T-helper 1 cell treated with Interleukin-12 subunit alpha and Interleukin-12 subunit beta and Interleukin-4 antibody, amounts not matched to agents 30 μg/mL and 1 μg/mL, for 36 hours (primary cell): ENCODE measurements around the gene CLCN3.

Experiments
- H3K27ac Mint-ChIP-seq: one replicate; pipeline ENCODE4 v1.8.0; 2021; ENCODE audit warnings: mild to moderate bottlenecking, mixed read lengths
- H3K27me3 Mint-ChIP-seq: one replicate; pipeline ENCODE4 v1.8.0; 2021; ENCODE audit warnings: low read depth, mixed read lengths
- H3K36me3 Mint-ChIP-seq: one replicate; pipeline ENCODE4 v1.8.0; 2021; ENCODE audit warnings: low read depth, mixed read lengths
- H3K4me1 Mint-ChIP-seq: one replicate; pipeline ENCODE4 v1.8.0; 2021; ENCODE audit warnings: low read depth, mixed read lengths
- H3K4me3 Mint-ChIP-seq: one replicate; pipeline ENCODE4 v1.8.0; 2021; ENCODE audit warnings: mild to moderate bottlenecking, moderate library complexity, mixed read lengths
- H3K9me3 Mint-ChIP-seq: one replicate; pipeline ENCODE4 v1.8.0; 2021; ENCODE audit warnings: mixed read lengths

Gene CLCN3

DNA sequence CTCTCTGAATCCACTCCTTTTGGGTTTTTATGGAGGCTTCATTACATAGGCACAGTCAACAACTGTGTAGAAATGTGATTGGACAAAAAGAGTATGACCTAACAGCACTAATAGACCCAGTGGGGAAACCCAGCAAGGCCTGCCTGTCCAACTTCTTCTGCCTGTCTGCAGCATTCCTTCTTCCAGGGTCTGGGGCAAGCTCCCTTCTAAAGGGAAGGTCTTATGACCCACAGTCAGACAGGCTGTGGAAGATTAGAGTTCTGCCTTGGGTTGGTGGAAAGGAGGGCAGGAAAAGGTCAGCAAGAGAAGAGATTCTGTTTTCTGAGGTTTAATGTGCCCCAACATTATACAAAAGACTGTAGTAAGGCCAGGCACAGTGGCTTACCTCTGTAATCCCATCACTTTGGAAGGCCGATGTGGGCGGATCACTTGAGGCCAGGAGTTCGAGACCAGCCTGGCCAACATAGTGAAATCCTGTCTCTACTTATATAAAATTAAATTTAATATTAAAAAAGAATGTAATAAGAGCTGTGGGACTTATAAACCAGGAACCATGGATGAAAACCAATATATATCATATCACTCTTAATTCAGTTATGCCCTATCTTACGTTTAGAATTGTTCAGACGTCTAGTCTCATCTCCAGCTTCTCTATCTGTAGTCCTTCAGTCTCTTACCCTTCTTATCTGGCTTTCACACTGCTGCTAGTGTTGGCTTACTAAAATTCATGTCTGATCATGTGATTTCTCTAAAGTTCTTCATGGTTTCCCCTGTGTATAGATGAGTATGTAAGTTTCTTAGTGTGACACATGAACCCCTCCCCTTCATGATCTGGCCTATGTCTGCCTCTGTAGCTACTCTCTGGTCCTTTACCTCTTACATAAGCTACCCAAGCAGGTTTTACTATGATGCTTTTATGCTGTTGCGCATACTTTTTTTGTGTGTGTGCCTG lies 6.2 kb downstream of the CLCN3 start:
- peaks cover 29% of the 10 kb centered on the region for H3K4me1 Mint-ChIP-seq
- H3K27me3 Mint-ChIP-seq: no peaks in the 10 kb centered on the region
- no peaks in the 10 kb centered on the region for H3K9me3 Mint-ChIP-seq
- no peak overlapping the region for H3K27ac Mint-ChIP-seq
- H3K4me3 Mint-ChIP-seq: no peak overlapping the region
- peaks cover 11% of the 10 kb centered on the region for H3K36me3 Mint-ChIP-seq

GRCh38 chr4:169627307-169627706 lies 6.9 kb downstream of the CLCN3 start:
- Mint-ChIP-seq H3K4me1 (peaks cover 22% of the 10 kb centered on the region), H3K36me3 (peaks cover 11% of the 10 kb centered on the region), H3K27ac (no peak overlapping the region), H3K4me3 (no peak overlapping the region), H3K9me3 (no peaks in the 10 kb centered on the region), H3K27me3 (no peaks in the 10 kb centered on the region)

- Mint-ChIP-seq H3K27me3 (no peaks in the 10 kb centered on the region), H3K27ac (no peak overlapping the region), H3K4me3 (no peak overlapping the region), H3K4me1 (peaks cover 17% of the 10 kb centered on the region), H3K36me3 (peaks cover 10% of the 10 kb centered on the region), H3K9me3 (no peaks in the 10 kb centered on the region)
Measured at GRCh38 chr4:169628579-169628978, 8.2 kb downstream of the CLCN3 start.

GRCh38 chr4:169630069-169630468 lies 9.7 kb downstream of the CLCN3 start:
- Mint-ChIP-seq H3K27me3 (no peaks in the 10 kb centered on the region), H3K36me3 (peaks cover 7% of the 10 kb centered on the region), H3K9me3 (no peaks in the 10 kb centered on the region), H3K4me1 (peaks cover 15% of the 10 kb centered on the region), H3K4me3 (no peak overlapping the region), H3K27ac (no peak overlapping the region)

DNA sequence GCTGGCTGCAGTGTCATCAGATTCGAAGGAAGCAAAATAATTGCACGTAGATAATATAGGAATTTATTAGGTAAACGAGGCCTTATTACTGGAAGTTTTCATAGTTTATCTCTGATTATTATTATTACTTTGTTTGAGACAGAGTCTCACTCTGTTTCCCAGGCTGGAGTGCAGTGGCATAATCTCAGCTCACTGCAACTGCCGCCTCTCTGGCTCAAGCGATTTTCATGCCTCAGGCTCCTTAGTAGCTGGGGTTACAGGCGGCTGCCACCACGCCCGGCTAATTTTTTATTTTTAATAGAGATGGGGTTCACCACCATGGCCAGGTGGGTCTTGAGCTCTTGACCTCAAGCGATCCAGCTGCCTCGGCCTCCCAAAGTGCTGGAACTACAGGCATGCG lies 12.5 kb downstream of the CLCN3 start:
- Mint-ChIP-seq H3K27me3 (no peaks in the 10 kb centered on the region), H3K4me3 (no peak overlapping the region), H3K36me3 (peaks cover 13% of the 10 kb centered on the region), H3K9me3 (no peaks in the 10 kb centered on the region), H3K4me1 (no peaks in the 10 kb centered on the region), H3K27ac (no peak overlapping the region)

DNA sequence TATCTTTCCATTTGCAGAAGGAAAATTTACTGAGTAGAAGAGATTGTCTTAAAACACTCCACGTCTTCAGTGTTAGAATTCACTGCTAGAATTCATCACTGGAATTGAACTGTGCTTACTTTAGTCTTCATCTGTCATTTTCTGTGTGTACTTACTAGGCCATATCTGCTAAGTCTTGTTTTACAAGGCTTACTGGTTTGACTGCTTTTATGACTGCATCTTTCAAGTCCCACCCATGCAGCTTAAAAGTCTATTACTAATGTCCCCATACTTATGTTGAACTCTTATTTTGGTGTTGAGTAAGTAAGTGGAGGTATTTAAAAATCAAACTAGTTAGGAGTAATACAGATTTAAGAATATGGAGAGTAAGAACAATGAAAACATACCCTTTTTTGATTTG lies 14.6 kb downstream of the CLCN3 start:
- Mint-ChIP-seq H3K36me3 (peaks cover 25% of the 10 kb centered on the region), H3K27ac (no peak overlapping the region), H3K4me3 (no peak overlapping the region)

GRCh38 chr4:169640261-169640870 lies 20.0 kb downstream of the CLCN3 start:
- H3K27me3 Mint-ChIP-seq: no peaks in the 10 kb centered on the region
- H3K36me3 Mint-ChIP-seq: peaks cover 30% of the 10 kb centered on the region
- H3K9me3 Mint-ChIP-seq: no peaks in the 10 kb centered on the region
- H3K4me1 Mint-ChIP-seq: peaks cover 4% of the 10 kb centered on the region
- H3K4me3 Mint-ChIP-seq: no peak overlapping the region
- no peak overlapping the region for H3K27ac Mint-ChIP-seq

More for the DNA sequence above, 14.6 kb downstream of the CLCN3 start:
- Mint-ChIP-seq H3K4me1 (peaks cover 2% of the 10 kb centered on the region), H3K9me3 (no peaks in the 10 kb centered on the region), H3K27me3 (no peaks in the 10 kb centered on the region)

DNA sequence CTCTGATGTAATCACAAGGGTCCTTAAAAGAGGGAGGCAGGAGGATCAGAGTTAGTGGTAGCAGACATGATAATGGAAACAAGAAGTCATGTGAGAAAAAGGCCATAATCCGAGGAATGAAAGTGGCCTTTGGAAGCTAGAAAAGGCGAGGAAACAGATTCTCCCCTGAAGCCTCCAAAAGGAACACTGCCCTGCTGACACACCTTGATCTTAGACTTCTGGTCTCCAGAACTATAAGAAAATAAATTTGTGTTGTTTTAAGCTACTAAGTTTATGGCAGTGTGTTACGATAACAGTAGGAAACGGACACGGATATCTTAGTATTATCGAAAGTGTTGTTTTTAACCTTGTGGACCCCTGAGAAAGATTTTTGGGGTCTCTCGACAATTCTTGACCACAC lies 24.4 kb downstream of the CLCN3 start:
- H3K4me3 Mint-ChIP-seq: no peak overlapping the region
- H3K27ac Mint-ChIP-seq: no peak overlapping the region
- no peaks in the 10 kb centered on the region for H3K9me3 Mint-ChIP-seq
- H3K36me3 Mint-ChIP-seq: peaks cover 11% of the 10 kb centered on the region
- peaks cover 2% of the 10 kb centered on the region for H3K4me1 Mint-ChIP-seq
- H3K27me3 Mint-ChIP-seq: no peaks in the 10 kb centered on the region

GRCh38 chr4:169645627-169646026 lies 25.2 kb downstream of the CLCN3 start:
- Mint-ChIP-seq H3K27me3 (no peaks in the 10 kb centered on the region), H3K36me3 (peaks cover 11% of the 10 kb centered on the region), H3K27ac (no peak overlapping the region), H3K9me3 (no peaks in the 10 kb centered on the region), H3K4me1 (peaks cover 2% of the 10 kb centered on the region), H3K4me3 (no peak overlapping the region)

GRCh38 chr4:169649545-169650226 lies 29.3 kb downstream of the CLCN3 start:
- H3K27me3 Mint-ChIP-seq: no peaks in the 10 kb centered on the region
- H3K9me3 Mint-ChIP-seq: peaks cover 3% of the 10 kb centered on the region
- no peak overlapping the region for H3K27ac Mint-ChIP-seq
- H3K4me3 Mint-ChIP-seq: no peak overlapping the region
- H3K36me3 Mint-ChIP-seq: peaks cover 10% of the 10 kb centered on the region
- H3K4me1 Mint-ChIP-seq: peaks cover 3% of the 10 kb centered on the region

DNA sequence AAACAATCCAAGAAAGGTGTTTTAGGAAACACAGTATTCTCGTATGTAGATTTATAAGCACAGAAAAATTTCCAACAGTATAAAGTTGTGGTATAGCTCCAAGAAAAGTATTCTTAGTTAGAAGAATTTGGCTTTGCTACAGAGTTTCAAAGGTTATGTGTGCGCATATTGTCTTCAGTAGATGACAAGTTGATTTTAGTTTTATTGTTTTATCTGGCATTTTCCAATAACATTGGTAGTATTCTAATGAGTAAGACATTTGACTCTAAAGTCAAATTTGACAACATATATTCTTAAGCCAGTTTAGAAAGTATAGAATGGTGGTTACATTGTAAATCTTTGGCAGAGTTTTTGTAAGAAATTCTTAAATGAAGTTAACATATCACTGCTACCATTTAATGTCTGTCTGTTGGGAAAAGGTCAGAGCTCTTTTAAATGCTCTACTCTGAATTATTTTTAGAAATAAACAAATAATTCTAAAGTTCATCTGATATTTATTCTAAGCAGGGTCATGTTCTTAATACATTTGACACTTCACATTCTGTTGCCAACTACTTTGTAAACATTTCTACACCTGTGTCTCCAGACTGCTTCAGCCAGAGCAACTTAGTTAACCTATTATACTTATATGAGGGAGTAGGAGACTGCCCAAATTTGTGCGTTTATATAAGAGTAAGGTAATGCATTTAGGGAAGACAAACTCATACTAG lies 30.0 kb downstream of the CLCN3 start:
- peaks cover 3% of the 10 kb centered on the region for H3K9me3 Mint-ChIP-seq

GRCh38 chr4:169652535-169652934 lies 32.2 kb downstream of the CLCN3 start:
- no peaks in the 10 kb centered on the region for H3K27me3 Mint-ChIP-seq
- no peak overlapping the region for H3K4me3 Mint-ChIP-seq
- H3K9me3 Mint-ChIP-seq: peaks cover 3% of the 10 kb centered on the region
- H3K4me1 Mint-ChIP-seq: peaks cover 3% of the 10 kb centered on the region
- H3K36me3 Mint-ChIP-seq: peaks cover 17% of the 10 kb centered on the region
- H3K27ac Mint-ChIP-seq: no peak overlapping the region

More for the DNA sequence above, 30.0 kb downstream of the CLCN3 start:
- Mint-ChIP-seq H3K27ac (no peak overlapping the region), H3K4me1 (peaks cover 3% of the 10 kb centered on the region), H3K36me3 (peaks cover 10% of the 10 kb centered on the region), H3K4me3 (no peak overlapping the region), H3K27me3 (no peaks in the 10 kb centered on the region)

DNA sequence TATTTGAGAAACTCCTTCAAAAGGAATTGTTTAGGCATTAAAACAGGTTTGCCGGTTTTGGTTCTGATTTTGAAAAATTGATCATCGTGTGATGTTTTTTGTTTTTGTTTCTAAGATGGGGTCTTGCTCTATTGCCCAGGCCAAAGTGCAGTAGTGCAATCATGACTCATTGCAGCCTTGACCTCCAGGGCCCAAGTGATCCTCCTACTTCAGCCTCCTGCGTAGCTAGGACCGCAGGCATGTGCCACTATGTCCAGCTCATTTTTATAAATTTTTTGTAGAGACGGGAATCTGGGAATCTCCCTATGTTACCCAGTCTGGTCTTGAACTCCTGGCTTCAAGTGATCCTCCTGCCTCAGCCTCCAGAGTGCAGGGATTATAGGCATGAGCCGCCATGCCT lies 35.0 kb downstream of the CLCN3 start:
- Mint-ChIP-seq H3K27ac (no peak overlapping the region), H3K4me3 (no peak overlapping the region), H3K9me3 (peaks cover 3% of the 10 kb centered on the region), H3K27me3 (no peaks in the 10 kb centered on the region), H3K36me3 (peaks cover 14% of the 10 kb centered on the region), H3K4me1 (peaks cover 16% of the 10 kb centered on the region)

- no peak overlapping the region for H3K27ac Mint-ChIP-seq
Measured at GRCh38 chr4:169657470-169658107, 37.2 kb downstream of the CLCN3 start.

More at GRCh38 chr4:169657470-169658107, 37.2 kb downstream of the CLCN3 start:
- no peaks in the 10 kb centered on the region for H3K27me3 Mint-ChIP-seq
- no peak overlapping the region for H3K4me3 Mint-ChIP-seq
- peaks cover 19% of the 10 kb centered on the region for H3K4me1 Mint-ChIP-seq
- peaks cover 3% of the 10 kb centered on the region for H3K9me3 Mint-ChIP-seq
- peaks cover 14% of the 10 kb centered on the region for H3K36me3 Mint-ChIP-seq
